Peyer's patch (tissue), 4 donors: ENCODE measurements around the gene SYNE1.

Experiments used
- CTCF ChIP-seq, 6 experiments: fragments of 450-650 bp in 4 of 6; fragments of 200-600 bp in 2 of 6; sonication (generic) in 1 of 6; IDR thresholded peaks; one replicate each; pipeline ENCODE4 v1.5.1; 2017 to 2019; ENCODE audit warnings: antibody characterized with exemption in 6 of 6, mild to moderate bottlenecking in 3 of 6, moderate library complexity in 1 of 6
- POLR2A ChIP-seq, 2 donors: fragments of 450-650 bp; IDR thresholded peaks; one replicate each; pipeline ENCODE4 v1.5.1; 2017; ENCODE audit warnings: antibody characterized with exemption in 2 of 2, mild to moderate bottlenecking in 2 of 2, moderate library complexity in 2 of 2

- TF ChIP-seq POLR2A (IDR thresholded peaks at IDR 0.05), result no peak
- no peak for TF ChIP-seq CTCF (IDR thresholded peaks at IDR 0.05)
Measured at GRCh38 chr6:152298055-152298647, 339.0 kb downstream of the SYNE1 start.
